ENCODE data around the gene AK8. TPM values are rescaled to one million over a fixed set of nuclear protein-coding genes. Genes with fewer than 3 reads are reported as not detected.

AK8 gene
- total RNA-seq, 1 experiment from 2014 or later, result 2.5 TPM

DNA sequence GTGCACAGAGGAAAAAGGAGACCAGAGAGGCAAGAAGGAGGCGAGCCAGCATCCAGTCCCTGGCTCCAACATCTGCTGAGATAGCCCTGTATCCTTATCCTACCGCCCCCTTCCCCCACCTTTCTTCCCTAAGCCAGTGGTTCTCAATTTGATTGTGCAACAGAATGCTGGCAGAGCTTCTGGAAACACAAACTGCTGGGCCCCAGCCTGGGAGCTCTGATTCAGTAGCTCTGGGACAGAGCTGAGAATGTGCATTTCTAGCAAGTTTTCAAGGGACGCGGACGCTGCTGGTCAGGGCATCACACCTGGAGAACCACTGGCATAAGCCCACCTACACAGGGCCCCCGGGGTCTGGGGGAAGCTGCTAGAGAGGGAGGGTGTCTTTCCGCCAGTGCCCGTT, 21.1 kb downstream of the AK8 start (continued):
- TF ChIP-seq, protein P1, sequence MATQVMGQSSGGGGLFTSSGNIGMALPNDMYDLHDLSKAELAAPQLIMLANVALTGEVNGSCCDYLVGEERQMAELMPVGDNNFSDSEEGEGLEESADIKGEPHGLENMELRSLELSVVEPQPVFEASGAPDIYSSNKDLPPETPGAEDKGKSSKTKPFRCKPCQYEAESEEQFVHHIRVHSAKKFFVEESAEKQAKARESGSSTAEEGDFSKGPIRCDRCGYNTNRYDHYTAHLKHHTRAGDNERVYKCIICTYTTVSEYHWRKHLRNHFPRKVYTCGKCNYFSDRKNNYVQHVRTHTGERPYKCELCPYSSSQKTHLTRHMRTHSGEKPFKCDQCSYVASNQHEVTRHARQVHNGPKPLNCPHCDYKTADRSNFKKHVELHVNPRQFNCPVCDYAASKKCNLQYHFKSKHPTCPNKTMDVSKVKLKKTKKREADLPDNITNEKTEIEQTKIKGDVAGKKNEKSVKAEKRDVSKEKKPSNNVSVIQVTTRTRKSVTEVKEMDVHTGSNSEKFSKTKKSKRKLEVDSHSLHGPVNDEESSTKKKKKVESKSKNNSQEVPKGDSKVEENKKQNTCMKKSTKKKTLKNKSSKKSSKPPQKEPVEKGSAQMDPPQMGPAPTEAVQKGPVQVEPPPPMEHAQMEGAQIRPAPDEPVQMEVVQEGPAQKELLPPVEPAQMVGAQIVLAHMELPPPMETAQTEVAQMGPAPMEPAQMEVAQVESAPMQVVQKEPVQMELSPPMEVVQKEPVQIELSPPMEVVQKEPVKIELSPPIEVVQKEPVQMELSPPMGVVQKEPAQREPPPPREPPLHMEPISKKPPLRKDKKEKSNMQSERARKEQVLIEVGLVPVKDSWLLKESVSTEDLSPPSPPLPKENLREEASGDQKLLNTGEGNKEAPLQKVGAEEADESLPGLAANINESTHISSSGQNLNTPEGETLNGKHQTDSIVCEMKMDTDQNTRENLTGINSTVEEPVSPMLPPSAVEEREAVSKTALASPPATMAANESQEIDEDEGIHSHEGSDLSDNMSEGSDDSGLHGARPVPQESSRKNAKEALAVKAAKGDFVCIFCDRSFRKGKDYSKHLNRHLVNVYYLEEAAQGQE (IDR thresholded peaks at IDR 0.05; ENCODE audit: low read depth), result no peak
- TF ChIP-seq POLR2A (IDR thresholded peaks at IDR 0.05; ENCODE audit: borderline replicate concordance, extremely low read depth, insufficient read depth, insufficient read length), result no peak
- no peak for TF ChIP-seq SRF (IDR thresholded peaks at IDR 0.05; ENCODE audit: low read depth)

DNA sequence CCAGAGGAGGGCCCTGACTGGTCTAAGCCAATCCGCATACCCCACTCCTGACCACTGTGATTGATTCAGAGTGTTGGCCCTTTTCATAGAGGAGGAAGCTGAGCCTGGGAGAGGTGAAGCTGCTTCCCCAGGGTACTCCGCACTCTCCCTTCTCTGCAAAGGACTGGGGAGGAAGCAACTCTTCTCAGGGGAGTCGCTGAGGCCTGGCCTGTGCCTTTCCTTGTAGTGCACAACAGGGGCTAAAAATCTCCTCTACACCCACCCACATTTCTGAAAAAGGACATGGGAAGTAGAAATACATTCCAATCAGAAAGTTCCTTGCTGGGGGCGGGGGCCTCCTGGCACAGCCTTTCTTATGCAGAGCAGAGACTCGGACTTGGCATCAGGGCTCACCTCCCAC, 22.2 kb downstream of the AK8 start:
- Histone ChIP-seq H2AFZ (ENCODE audit: low read depth, low read length, poor library complexity, severe bottlenecking) (no peak overlapping the region), H3K36me3 (ENCODE audit: control insufficient read depth in 1 of 2, insufficient read depth in 2 of 2, low read length in 2 of 2) (no peaks in the 10 kb centered on the region), H3K9me3 (ENCODE audit: control insufficient read depth in 1 of 2, insufficient read depth in 1 of 2, low read depth in 1 of 2, low read length in 2 of 2) (no peaks in the 10 kb centered on the region), H3K4me1 (ENCODE audit: control insufficient read depth in 1 of 2, insufficient read depth in 2 of 2, low read length in 2 of 2) (peaks cover 13 to 14% of the 10 kb centered on the region in 2 experiments), H3K9me2 (ENCODE audit: insufficient read depth) (no peaks in the 10 kb centered on the region), H3K79me2 (ENCODE audit: insufficient read depth, low read length) (no peaks in the 10 kb centered on the region), H3K27ac (ENCODE audit: low read depth, low read length) (no peak overlapping the region), H3K4me3 (replicated peaks in 1 of 2; ENCODE audit: low read depth in 1 of 2, low read length in 2 of 2) (no peak overlapping the region), H3K9ac (ENCODE audit: low read length) (no peak overlapping the region), H4K20me1 (ENCODE audit: insufficient read depth) (no peaks in the 10 kb centered on the region), H3K27me3 (ENCODE audit: insufficient read depth, low read length) (peaks cover 19% of the 10 kb centered on the region; the same call in 1 of the 2 replicates), H3K4me2 (ENCODE audit: low read length) (no peak overlapping the region)
- ChIA-PET POLR2A (no interaction called here), CTCF (no interaction called here), RAD21 (ENCODE audit: low non-redundant PET in 1 of 2, low total read pairs in 2 of 2, uncharacterized antibody in 2 of 2, unreplicated experiment in 2 of 2) (no interaction called here)
- ATAC-seq (no peak), DNase-seq (ENCODE audit: low read depth, low spot score) (no peak)
- intact Hi-C loops (cut with micrococcal nuclease), result no loop called here
- TF ChIP-seq, protein P2, sequence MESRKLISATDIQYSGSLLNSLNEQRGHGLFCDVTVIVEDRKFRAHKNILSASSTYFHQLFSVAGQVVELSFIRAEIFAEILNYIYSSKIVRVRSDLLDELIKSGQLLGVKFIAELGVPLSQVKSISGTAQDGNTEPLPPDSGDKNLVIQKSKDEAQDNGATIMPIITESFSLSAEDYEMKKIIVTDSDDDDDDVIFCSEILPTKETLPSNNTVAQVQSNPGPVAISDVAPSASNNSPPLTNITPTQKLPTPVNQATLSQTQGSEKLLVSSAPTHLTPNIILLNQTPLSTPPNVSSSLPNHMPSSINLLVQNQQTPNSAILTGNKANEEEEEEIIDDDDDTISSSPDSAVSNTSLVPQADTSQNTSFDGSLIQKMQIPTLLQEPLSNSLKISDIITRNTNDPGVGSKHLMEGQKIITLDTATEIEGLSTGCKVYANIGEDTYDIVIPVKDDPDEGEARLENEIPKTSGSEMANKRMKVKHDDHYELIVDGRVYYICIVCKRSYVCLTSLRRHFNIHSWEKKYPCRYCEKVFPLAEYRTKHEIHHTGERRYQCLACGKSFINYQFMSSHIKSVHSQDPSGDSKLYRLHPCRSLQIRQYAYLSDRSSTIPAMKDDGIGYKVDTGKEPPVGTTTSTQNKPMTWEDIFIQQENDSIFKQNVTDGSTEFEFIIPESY (IDR thresholded peaks at IDR 0.05; ENCODE audit: extremely low read depth, insufficient replicate concordance, low read length), result no peak
- TF ChIP-seq SIN3A (IDR thresholded peaks at IDR 0.05; ENCODE audit: low read depth) (no peak), POLR2AphosphoS5 (IDR thresholded peaks at IDR 0.05; ENCODE audit: low read depth, low read length) (no peak), ZFX (IDR thresholded peaks at IDR 0.05) (no peak), FOSL1 (IDR thresholded peaks at IDR 0.05; ENCODE audit: low read depth) (no peak), TCF7L2 (IDR thresholded peaks at IDR 0.05; ENCODE audit: borderline replicate concordance, extremely low read depth, insufficient read depth, insufficient read length) (no peak), ZNF274 (IDR thresholded peaks at IDR 0.05; ENCODE audit: low read depth, low read length) (no peak), SRF (IDR thresholded peaks at IDR 0.05; ENCODE audit: low read depth) (no peak), EZH2 (IDR thresholded peaks at IDR 0.05) (no peak), POLR2A (IDR thresholded peaks at IDR 0.05; ENCODE audit: borderline replicate concordance, extremely low read depth, insufficient read depth, insufficient read length) (no peak)
- TF ChIP-seq, protein P3, sequence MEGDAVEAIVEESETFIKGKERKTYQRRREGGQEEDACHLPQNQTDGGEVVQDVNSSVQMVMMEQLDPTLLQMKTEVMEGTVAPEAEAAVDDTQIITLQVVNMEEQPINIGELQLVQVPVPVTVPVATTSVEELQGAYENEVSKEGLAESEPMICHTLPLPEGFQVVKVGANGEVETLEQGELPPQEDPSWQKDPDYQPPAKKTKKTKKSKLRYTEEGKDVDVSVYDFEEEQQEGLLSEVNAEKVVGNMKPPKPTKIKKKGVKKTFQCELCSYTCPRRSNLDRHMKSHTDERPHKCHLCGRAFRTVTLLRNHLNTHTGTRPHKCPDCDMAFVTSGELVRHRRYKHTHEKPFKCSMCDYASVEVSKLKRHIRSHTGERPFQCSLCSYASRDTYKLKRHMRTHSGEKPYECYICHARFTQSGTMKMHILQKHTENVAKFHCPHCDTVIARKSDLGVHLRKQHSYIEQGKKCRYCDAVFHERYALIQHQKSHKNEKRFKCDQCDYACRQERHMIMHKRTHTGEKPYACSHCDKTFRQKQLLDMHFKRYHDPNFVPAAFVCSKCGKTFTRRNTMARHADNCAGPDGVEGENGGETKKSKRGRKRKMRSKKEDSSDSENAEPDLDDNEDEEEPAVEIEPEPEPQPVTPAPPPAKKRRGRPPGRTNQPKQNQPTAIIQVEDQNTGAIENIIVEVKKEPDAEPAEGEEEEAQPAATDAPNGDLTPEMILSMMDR (IDR thresholded peaks at IDR 0.05 in 2 of 3, conservative IDR thresholded peaks at IDR 0.05 in 1 of 3; ENCODE audit: borderline replicate concordance in 1 of 3, insufficient read depth in 1 of 3, low read depth in 2 of 3, low read length in 2 of 3), result no peak
- TF ChIP-seq, protein P4, sequence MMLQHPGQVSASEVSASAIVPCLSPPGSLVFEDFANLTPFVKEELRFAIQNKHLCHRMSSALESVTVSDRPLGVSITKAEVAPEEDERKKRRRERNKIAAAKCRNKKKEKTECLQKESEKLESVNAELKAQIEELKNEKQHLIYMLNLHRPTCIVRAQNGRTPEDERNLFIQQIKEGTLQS (IDR thresholded peaks at IDR 0.05), result no peak
- BruUV-seq (replicated peaks), result no TSS peak
